ENCODE results near the gene PROB1. TPM values are rescaled to one million over a fixed set of nuclear protein-coding genes. Genes with fewer than 3 reads are reported as not detected.

Gene PROB1
- total RNA-seq, 1 experiment from 2014 or later, result 2.2 TPM

- H3F3A ChIP-seq (ENCODE audit: low read length, unreplicated experiment), result no peaks in the 10 kb centered on the region
- no peaks in the 10 kb centered on the region for H3K36me3 ChIP-seq (ENCODE audit: low read depth, low read length)
- H3K4me3 ChIP-seq (ENCODE audit: low read length), result no peak overlapping the region
- ATAC-seq (no peak), DNase-seq (no peak)
- no peak overlapping the region for H3K9ac ChIP-seq (ENCODE audit: low read length)
- ChIA-PET CTCF (no interaction called here), POLR2A (ENCODE audit: unreplicated experiment) (no interaction called here)
- BruUV-seq (replicated peaks), result no TSS peak
- H3K4me2 ChIP-seq (ENCODE audit: low read length), result no peak overlapping the region
- H3K27ac ChIP-seq (ENCODE audit: low read length), result no peak overlapping the region
- H3K4me1 ChIP-seq (ENCODE audit: insufficient read depth, low read length), result no peaks in the 10 kb centered on the region
- H3K9me3 ChIP-seq (ENCODE audit: low read length), result no peaks in the 10 kb centered on the region
- no peaks in the 10 kb centered on the region for H3K9me2 ChIP-seq (replicated peaks; ENCODE audit: low read length)
- no peaks in the 10 kb centered on the region for H4K20me1 ChIP-seq (ENCODE audit: low read length)
- no peaks in the 10 kb centered on the region for H3K79me2 ChIP-seq (ENCODE audit: low read length)
- no peaks in the 10 kb centered on the region for H3K27me3 ChIP-seq (ENCODE audit: low read length)
- intact Hi-C loops (cut with micrococcal nuclease), result no loop called here
- no peak overlapping the region for H2AFZ ChIP-seq (ENCODE audit: low read length)
- no peak for TF ChIP-seq EZH2 (IDR thresholded peaks at IDR 0.05; ENCODE audit: low read length, unreplicated experiment)
Measured at GRCh38 chr5:139419226-139420192, 24.6 kb upstream of the PROB1 start.

DNA sequence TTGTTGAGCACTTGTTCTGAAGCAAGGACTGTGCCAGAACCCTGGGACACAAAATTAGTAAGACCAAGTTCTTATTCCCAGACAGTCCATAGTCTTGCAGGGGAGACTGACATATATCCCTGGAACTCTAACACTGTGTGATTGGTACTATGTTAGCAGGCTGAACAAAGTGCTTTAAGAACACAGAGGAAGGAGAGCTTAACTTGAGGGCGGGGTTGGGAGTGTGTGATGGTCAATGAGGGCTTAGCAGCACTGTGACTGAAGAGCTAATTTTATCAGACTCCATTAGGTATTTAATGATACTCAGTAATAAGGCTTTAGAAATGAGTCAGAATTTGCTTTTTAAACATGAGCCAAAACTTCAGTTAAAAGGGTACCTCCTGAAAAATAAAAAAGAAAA, 23.9 kb upstream of the PROB1 start:
- Histone ChIP-seq H3K79me2 (ENCODE audit: low read length) (no peaks in the 10 kb centered on the region), H4K20me1 (ENCODE audit: low read length) (no peaks in the 10 kb centered on the region), H3K36me3 (ENCODE audit: low read depth, low read length) (no peaks in the 10 kb centered on the region), H3K4me2 (ENCODE audit: low read length) (no peak overlapping the region), H3K4me3 (ENCODE audit: low read length) (no peak overlapping the region), H2AFZ (ENCODE audit: low read length) (no peak overlapping the region), H3K9me3 (ENCODE audit: low read length) (no peaks in the 10 kb centered on the region), H3K27ac (ENCODE audit: low read length) (no peak overlapping the region), H3K4me1 (ENCODE audit: insufficient read depth, low read length) (no peaks in the 10 kb centered on the region), H3K9ac (ENCODE audit: low read length) (no peak overlapping the region), H3K27me3 (ENCODE audit: low read length) (no peaks in the 10 kb centered on the region), H3F3A (ENCODE audit: low read length, unreplicated experiment) (no peaks in the 10 kb centered on the region), H3K9me2 (replicated peaks; ENCODE audit: low read length) (no peaks in the 10 kb centered on the region)
- DNase-seq (no peak), ATAC-seq (no peak)
- CTCF ChIA-PET, result no interaction called here
- BruUV-seq (replicated peaks), result no TSS peak
- intact Hi-C loops (cut with micrococcal nuclease), result no loop called here
- TF ChIP-seq, protein P1, sequence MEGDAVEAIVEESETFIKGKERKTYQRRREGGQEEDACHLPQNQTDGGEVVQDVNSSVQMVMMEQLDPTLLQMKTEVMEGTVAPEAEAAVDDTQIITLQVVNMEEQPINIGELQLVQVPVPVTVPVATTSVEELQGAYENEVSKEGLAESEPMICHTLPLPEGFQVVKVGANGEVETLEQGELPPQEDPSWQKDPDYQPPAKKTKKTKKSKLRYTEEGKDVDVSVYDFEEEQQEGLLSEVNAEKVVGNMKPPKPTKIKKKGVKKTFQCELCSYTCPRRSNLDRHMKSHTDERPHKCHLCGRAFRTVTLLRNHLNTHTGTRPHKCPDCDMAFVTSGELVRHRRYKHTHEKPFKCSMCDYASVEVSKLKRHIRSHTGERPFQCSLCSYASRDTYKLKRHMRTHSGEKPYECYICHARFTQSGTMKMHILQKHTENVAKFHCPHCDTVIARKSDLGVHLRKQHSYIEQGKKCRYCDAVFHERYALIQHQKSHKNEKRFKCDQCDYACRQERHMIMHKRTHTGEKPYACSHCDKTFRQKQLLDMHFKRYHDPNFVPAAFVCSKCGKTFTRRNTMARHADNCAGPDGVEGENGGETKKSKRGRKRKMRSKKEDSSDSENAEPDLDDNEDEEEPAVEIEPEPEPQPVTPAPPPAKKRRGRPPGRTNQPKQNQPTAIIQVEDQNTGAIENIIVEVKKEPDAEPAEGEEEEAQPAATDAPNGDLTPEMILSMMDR (conservative IDR thresholded peaks at IDR 0.05; ENCODE audit: low read depth, low read length), result no peak
- no peak for TF ChIP-seq EZH2 (IDR thresholded peaks at IDR 0.05; ENCODE audit: low read length, unreplicated experiment)
- TF ChIP-seq EZH2phosphoT487 (IDR thresholded peaks at IDR 0.05; ENCODE audit: borderline replicate concordance, low read length), result no peak
- POLR2A ChIA-PET (ENCODE audit: unreplicated experiment), result no interaction called here

DNA sequence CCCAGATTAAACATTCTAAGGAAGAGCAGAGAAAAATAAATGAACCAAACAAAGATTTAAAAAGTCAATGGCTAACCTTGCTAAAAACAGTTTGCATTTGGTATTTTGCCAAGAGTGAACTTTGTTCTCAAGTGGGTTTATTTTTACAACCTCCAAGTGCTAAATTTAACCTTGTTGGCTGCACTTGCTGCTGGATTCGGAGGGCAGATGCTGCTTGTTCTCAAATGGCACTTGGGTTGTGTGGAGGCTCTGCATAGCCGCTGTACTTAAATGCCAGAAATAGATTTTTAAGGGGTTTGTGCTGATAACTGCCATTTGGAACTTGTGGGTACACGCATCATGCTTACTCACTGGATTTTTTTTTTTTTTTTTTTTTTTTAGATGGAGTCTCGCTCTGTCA, 22.3 kb upstream of the PROB1 start:
- POLR2A ChIA-PET (ENCODE audit: unreplicated experiment), result no interaction called here

More for the DNA sequence above, 22.3 kb upstream of the PROB1 start:
- Histone ChIP-seq H3K4me2 (ENCODE audit: low read length) (no peak overlapping the region), H3K9me2 (replicated peaks; ENCODE audit: low read length) (no peaks in the 10 kb centered on the region), H3K9me3 (ENCODE audit: low read length) (no peaks in the 10 kb centered on the region), H4K20me1 (ENCODE audit: low read length) (no peaks in the 10 kb centered on the region), H3K9ac (ENCODE audit: low read length) (no peak overlapping the region), H3F3A (ENCODE audit: low read length, unreplicated experiment) (no peaks in the 10 kb centered on the region), H3K27ac (ENCODE audit: low read length) (no peak overlapping the region), H3K4me1 (ENCODE audit: insufficient read depth, low read length) (no peaks in the 10 kb centered on the region), H2AFZ (ENCODE audit: low read length) (no peak overlapping the region), H3K36me3 (ENCODE audit: low read depth, low read length) (no peaks in the 10 kb centered on the region), H3K27me3 (ENCODE audit: low read length) (no peaks in the 10 kb centered on the region), H3K4me3 (ENCODE audit: low read length) (no peak overlapping the region), H3K79me2 (ENCODE audit: low read length) (no peaks in the 10 kb centered on the region)
- ATAC-seq, result no peak
- no peak for DNase-seq
- no TSS peak for BruUV-seq (replicated peaks)
- CTCF ChIA-PET, result no interaction called here
- TF ChIP-seq EZH2phosphoT487 (IDR thresholded peaks at IDR 0.05; ENCODE audit: borderline replicate concordance, low read length), result no peak
- TF ChIP-seq EZH2 (IDR thresholded peaks at IDR 0.05; ENCODE audit: low read length, unreplicated experiment), result no peak
- TF ChIP-seq, protein P1 (conservative IDR thresholded peaks at IDR 0.05; ENCODE audit: low read depth, low read length), result no peak
- intact Hi-C loops (cut with micrococcal nuclease), result no loop called here
